H1 (cell line): ENCODE data around the gene MRPS27. TPM values are rescaled to one million over a fixed set of nuclear protein-coding genes. Genes with fewer than 3 reads are reported as not detected.

Experiments
- CHD2 ChIP-seq: IDR thresholded peaks from 2 replicates; pipeline ENCODE4 v1.6.1; 2012; ENCODE audit warnings: low read length, improper control_type of control experiment
- GTF2F1 ChIP-seq: IDR thresholded peaks from 2 replicates; pipeline ENCODE4 v1.6.1; 2012; ENCODE audit warnings: low read depth, low read length, improper control_type of control experiment, borderline replicate concordance
- JUND ChIP-seq: IDR thresholded peaks from 2 replicates; pipeline ENCODE4 v1.6.1; 2011; ENCODE audit warnings: mild to moderate bottlenecking, improper control_type of control experiment, low read length
- RFX5 ChIP-seq: IDR thresholded peaks from 2 replicates; pipeline ENCODE4 v1.6.1; 2011; ENCODE audit warnings: low read depth, low read length, improper control_type of control experiment, borderline replicate concordance
- SIRT6 ChIP-seq: IDR thresholded peaks from one replicate; pipeline ENCODE4 v1.7.1; 2012; ENCODE audit warnings: low read length, inconsistent platforms
- polyA plus RNA-seq, 7 experiments: library from polyadenylated mRNA; depleted of rRNA in 3 of 7; stranded (reverse) in 5 of 7; unstranded in 2 of 7; fragments of >200 nt in 5 of 7; fragments of 200-250 nt in 2 of 7; gene quantifications; 1 replicate in 5 of 7; 2 replicates in 1 of 7; 4 replicates in 1 of 7; pipeline versions ENCODE4 v1.2.1 to v1.2.3, GENCODE V29; 2011 to 2013; ENCODE audit warnings: missing spikeins in 2 of 7, mixed read lengths in 2 of 7
- total RNA-seq: library from RNA; stranded (reverse); fragmentation: NEBNext Ultra II Directional; extraction: Animal tissue kit (Norgen Biotek cat#: 25700); gene quantifications from 2 replicates; pipeline ENCODE4 v1.2.1, GENCODE V29; 2021

Gene MRPS27
- total and polyA plus RNA-seq, 2 of the 8 experiments (the other 6 are each of a cell fraction or from before 2014, with no cell fraction given), result 93.2 to 102 TPM

DNA sequence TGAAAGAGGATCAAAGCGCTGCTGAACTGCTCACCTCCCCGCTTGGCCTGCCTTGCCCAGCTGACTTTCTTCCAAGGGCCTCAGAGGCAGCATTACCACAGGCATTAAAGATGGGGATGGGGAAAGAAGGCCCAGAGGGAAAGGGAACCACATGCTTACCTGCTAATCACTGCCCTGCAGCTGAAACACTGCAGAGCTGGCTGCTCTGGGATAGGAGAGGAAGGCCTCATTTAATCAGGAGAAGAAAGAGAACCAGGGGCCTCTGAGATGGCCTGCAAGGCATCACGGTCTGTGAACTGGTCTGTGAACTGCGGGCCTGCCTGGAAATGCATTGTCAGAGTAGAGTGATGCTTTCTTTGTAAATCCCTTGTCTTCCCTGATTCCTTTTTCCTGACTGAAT lies 44.9 kb upstream of the MRPS27 start (continued):
- no peak for TF ChIP-seq GTF2F1
- no peak for TF ChIP-seq CHD2
- TF ChIP-seq JUND, result no peak
- no peak for TF ChIP-seq SIRT6
- no peak for TF ChIP-seq RFX5
